ENCODE results near the gene SLC39A10. TPM values are rescaled to one million over a fixed set of nuclear protein-coding genes. Genes with fewer than 3 reads are reported as not detected.

The SLC39A10 gene
- total RNA-seq, 4 donors from 2014 or later: 4.9 to 34.4 (median 12.4) TPM

DNA sequence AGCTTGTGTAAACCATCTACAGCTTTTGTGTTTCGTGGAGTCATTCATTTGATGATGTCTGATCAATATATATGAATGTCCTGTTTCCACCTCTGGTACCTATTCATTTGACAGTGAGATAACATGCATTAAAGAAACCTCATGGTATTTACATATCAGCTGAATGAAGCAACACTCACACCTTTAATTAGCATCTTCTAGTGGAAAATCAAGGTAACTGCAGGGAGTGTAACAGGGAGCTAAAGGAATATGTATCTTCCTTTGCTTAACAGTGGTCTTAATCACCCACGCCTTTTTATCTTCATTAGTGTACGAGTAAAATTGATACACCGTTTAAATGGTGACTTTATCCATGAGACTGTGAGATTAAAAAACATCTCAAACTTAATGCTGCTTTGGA, 15.6 kb downstream of the SLC39A10 start:
- H3K36me3 ChIP-seq: no peaks in the 10 kb centered on the region
- DNase-seq: no peak
- 89 to 97% methylated on average over 4 of the region's 4 CpGs for WGBS, 2 donors (ENCODE audit: low coverage in 1 of 2)
- H3K4me3 ChIP-seq: no peak overlapping the region
- TF ChIP-seq, protein P1, sequence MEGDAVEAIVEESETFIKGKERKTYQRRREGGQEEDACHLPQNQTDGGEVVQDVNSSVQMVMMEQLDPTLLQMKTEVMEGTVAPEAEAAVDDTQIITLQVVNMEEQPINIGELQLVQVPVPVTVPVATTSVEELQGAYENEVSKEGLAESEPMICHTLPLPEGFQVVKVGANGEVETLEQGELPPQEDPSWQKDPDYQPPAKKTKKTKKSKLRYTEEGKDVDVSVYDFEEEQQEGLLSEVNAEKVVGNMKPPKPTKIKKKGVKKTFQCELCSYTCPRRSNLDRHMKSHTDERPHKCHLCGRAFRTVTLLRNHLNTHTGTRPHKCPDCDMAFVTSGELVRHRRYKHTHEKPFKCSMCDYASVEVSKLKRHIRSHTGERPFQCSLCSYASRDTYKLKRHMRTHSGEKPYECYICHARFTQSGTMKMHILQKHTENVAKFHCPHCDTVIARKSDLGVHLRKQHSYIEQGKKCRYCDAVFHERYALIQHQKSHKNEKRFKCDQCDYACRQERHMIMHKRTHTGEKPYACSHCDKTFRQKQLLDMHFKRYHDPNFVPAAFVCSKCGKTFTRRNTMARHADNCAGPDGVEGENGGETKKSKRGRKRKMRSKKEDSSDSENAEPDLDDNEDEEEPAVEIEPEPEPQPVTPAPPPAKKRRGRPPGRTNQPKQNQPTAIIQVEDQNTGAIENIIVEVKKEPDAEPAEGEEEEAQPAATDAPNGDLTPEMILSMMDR (IDR thresholded peaks at IDR 0.05): peak in 4 of 5 experiments; percentile 12 to 32 (median 20)
- TF ChIP-seq POLR2AphosphoS5 (IDR thresholded peaks at IDR 0.05): no peak
- intact Hi-C loops (cut with DNase I; ENCODE audit: low total_unique reads): no loop called here
- no peaks in the 10 kb centered on the region for H3K9me3 ChIP-seq
- H3K27ac ChIP-seq: no peak overlapping the region
- peaks cover 0 to 8% (median under 1%) of the 10 kb centered on the region in 4 donors for H3K4me1 ChIP-seq
- no peaks in the 10 kb centered on the region for H3K27me3 ChIP-seq
- in situ Hi-C loops (cut with MboI; ENCODE audit: low pct_ligation_motif_present in 1 of 4, low pct_unique_long_range_greater_than_20kb in 1 of 4, low sequenced_read_pairs in 3 of 4): loop anchor here (25.0 kb wide), 1 partner anchor 390 kb away; the partner anchor contains the start of gene DNAH7 (in 4 of the 4)

DNA sequence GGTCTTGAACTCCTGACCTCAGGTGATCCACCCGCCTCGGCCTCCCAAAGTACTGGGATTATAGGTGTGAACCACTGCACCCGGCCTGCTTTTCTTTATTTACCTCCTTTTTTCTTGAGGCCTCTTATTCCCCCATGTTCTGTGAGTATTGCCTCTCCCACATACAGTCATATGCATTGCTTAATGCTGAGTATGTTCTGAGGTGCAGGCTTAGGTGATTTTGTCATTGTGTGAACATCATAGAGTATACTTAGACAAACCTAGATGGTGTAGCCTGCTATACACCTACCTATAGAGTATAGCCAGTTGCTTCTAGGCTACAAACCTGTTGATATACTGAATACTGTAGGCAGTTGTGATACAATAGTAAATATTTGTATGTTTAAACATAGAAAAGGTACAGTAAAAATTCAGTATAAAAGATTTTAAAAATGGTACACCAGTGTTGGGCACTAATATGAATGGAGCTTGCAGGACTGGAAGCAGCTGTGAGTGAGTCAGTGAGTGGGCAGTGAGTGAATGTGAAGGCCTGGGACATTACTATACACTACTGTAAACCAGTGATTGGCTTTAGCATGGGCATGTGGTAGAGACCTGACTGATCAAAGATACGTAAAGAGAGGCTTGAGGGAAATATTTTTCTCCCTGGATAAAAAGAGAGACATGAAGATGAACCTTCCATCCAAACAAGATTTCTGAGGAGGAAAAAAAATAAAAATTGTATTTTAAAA, 17.6 kb downstream of the SLC39A10 start:
- Histone ChIP-seq H3K4me1 (no peaks in the 10 kb centered on the region), H3K4me3 (no peak overlapping the region), H3K36me3 (no peaks in the 10 kb centered on the region), H3K27me3 (no peaks in the 10 kb centered on the region), H3K9me3 (no peaks in the 10 kb centered on the region), H3K27ac (no peak overlapping the region)
- DNase-seq: no peak
- TF ChIP-seq, protein P1 (IDR thresholded peaks at IDR 0.05): no peak
- TF ChIP-seq EP300 (IDR thresholded peaks at IDR 0.05; ENCODE audit: low read depth): no peak
- TF ChIP-seq POLR2A (IDR thresholded peaks at IDR 0.05): no peak
- TF ChIP-seq POLR2AphosphoS5 (IDR thresholded peaks at IDR 0.05): no peak
- in situ Hi-C loops (cut with MboI; ENCODE audit: low pct_ligation_motif_present in 1 of 4, low pct_unique_long_range_greater_than_20kb in 1 of 4, low sequenced_read_pairs in 3 of 4): loop anchor here (25.0 kb wide), 1 partner anchor 388 kb away; the partner anchor contains the start of gene DNAH7 (in 4 of the 4)
- 96 to 100% methylated on average over 1 to 4 of the region's 4 CpGs for WGBS, 2 donors (ENCODE audit: low coverage in 1 of 2)
- intact Hi-C loops (cut with DNase I; ENCODE audit: low total_unique reads): no loop called here

GRCh38 chr2:195675783-195676427, 18.9 kb downstream of the SLC39A10 start:
- DNase-seq: no peak
- intact Hi-C loops (cut with DNase I; ENCODE audit: low total_unique reads) (no loop called here), in situ Hi-C loops (cut with MboI; ENCODE audit: low pct_ligation_motif_present in 1 of 4, low pct_unique_long_range_greater_than_20kb in 1 of 4, low sequenced_read_pairs in 3 of 4) (no loop called here)
- Histone ChIP-seq H3K9me3 (no peaks in the 10 kb centered on the region), H3K4me3 (no peak overlapping the region), H3K4me1 (no peaks in the 10 kb centered on the region), H3K36me3 (no peaks in the 10 kb centered on the region), H3K27ac (no peak overlapping the region), H3K27me3 (no peaks in the 10 kb centered on the region)
- 97 to 100% methylated on average over 7 of the region's 7 CpGs for WGBS, 2 donors (ENCODE audit: low coverage in 1 of 2)
- TF ChIP-seq POLR2AphosphoS5 (IDR thresholded peaks at IDR 0.05): no peak
- TF ChIP-seq, protein P1 (IDR thresholded peaks at IDR 0.05): no peak
- no peak for TF ChIP-seq POLR2A (IDR thresholded peaks at IDR 0.05)
- TF ChIP-seq EP300 (IDR thresholded peaks at IDR 0.05; ENCODE audit: low read depth): no peak

GRCh38 chr2:195677290-195677689, 20.3 kb downstream of the SLC39A10 start:
- no peak overlapping the region for H3K4me3 ChIP-seq
- no peak for TF ChIP-seq POLR2A (IDR thresholded peaks at IDR 0.05)
- no peak for TF ChIP-seq POLR2AphosphoS5 (IDR thresholded peaks at IDR 0.05)
- TF ChIP-seq EP300 (IDR thresholded peaks at IDR 0.05; ENCODE audit: low read depth): no peak
- TF ChIP-seq, protein P1 (IDR thresholded peaks at IDR 0.05): no peak
- no peak for DNase-seq
- no peaks in the 10 kb centered on the region for H3K27me3 ChIP-seq
- intact Hi-C loops (cut with DNase I; ENCODE audit: low total_unique reads): no loop called here
- H3K4me1 ChIP-seq: no peaks in the 10 kb centered on the region
- in situ Hi-C loops (cut with MboI; ENCODE audit: low pct_ligation_motif_present in 1 of 4, low pct_unique_long_range_greater_than_20kb in 1 of 4, low sequenced_read_pairs in 3 of 4): no loop called here
- no peak overlapping the region for H3K27ac ChIP-seq
- H3K36me3 ChIP-seq: no peaks in the 10 kb centered on the region
- WGBS, 2 donors (ENCODE audit: low coverage in 1 of 2): 91 to 100% methylated on average over 1 to 2 of the region's 2 CpGs
- no peaks in the 10 kb centered on the region for H3K9me3 ChIP-seq
